PC-3 (cell line): ENCODE measurements around the gene RFC2. TPM values are rescaled to one million over a fixed set of nuclear protein-coding genes. Genes with fewer than 3 reads are reported as not detected.

Experiments used
- ATAC-seq: fragments of 200-7000 bp; cut with Tn5 transposase; 2 replicates; pipeline ENCODE4 v1.9.1; 2020; ENCODE audit warnings: mild to moderate bottlenecking, moderate library complexity
- BruUV-seq: library from RNA; stranded (reverse); fragments of 400-500 nt; replicated peaks from 2 replicates; lab custom pipeline; 2021; lab: Mats Ljungman, UMichigan
- CTCF ChIA-PET: fragments of 300-600 bp; sonication (Branson Sonifier 250); formaldehyde crosslinking; loops from one replicate; lab custom pipeline; 2022; ENCODE audit warnings: antibody characterized with exemption; lab: Charles Lee
- POLR2A ChIA-PET: fragments of 300-600 bp; sonication (Branson Sonifier 250); formaldehyde crosslinking; loops from one replicate; lab custom pipeline; 2022; ENCODE audit warnings: antibody characterized with exemption; ENCODE audit not compliant: unreplicated experiment; lab: Charles Lee
- DNase-seq: peaks from one replicate; pipeline ENCODE4 v3.0.0-alpha.2; 2015
- H2AFZ ChIP-seq: fragments of 300-600 bp; sonication (generic); 2 replicates; pipeline ENCODE4 v1.6.0; 2016; ENCODE audit warnings: antibody characterized with exemption, low read length
- H3F3A ChIP-seq: fragments of 300-600 bp; sonication (generic); one replicate; pipeline ENCODE4 v1.6.0; 2017; ENCODE audit warnings: antibody characterized with exemption, low read length, control low read depth, mild to moderate bottlenecking; ENCODE audit not compliant: unreplicated experiment
- H3K27ac ChIP-seq: fragments of 300-600 bp; sonication (generic); 2 replicates; pipeline ENCODE4 v1.5.1; 2016; ENCODE audit warnings: mild to moderate bottlenecking, low read length
- H3K27me3 ChIP-seq: fragments of 300-600 bp; sonication (generic); 2 replicates; pipeline ENCODE4 v1.6.1; 2016; ENCODE audit warnings: low read length, mixed read lengths
- H3K36me3 ChIP-seq: fragments of 300-600 bp; sonication (generic); 2 replicates; pipeline ENCODE4 v1.6.1; 2016; ENCODE audit warnings: low read depth, mixed run types, low read length, mixed read lengths
- H3K4me1 ChIP-seq: fragments of 300-600 bp; sonication (generic); 2 replicates; pipeline ENCODE4 v1.5.1; 2016; ENCODE audit warnings: low read length; ENCODE audit not compliant: insufficient read depth
- H3K4me2 ChIP-seq: fragments of 300-600 bp; sonication (generic); 2 replicates; pipeline ENCODE4 v1.6.0; 2016; ENCODE audit warnings: low read length
- H3K4me3 ChIP-seq: fragments of 300-600 bp; sonication (generic); 2 replicates; pipeline ENCODE4 v1.5.1; 2016; ENCODE audit warnings: mild to moderate bottlenecking, low read length, mixed read lengths
- H3K79me2 ChIP-seq: fragments of 300-600 bp; sonication (generic); 2 replicates; pipeline ENCODE4 v1.6.1; 2017; ENCODE audit warnings: low read length, mixed read lengths
- H3K9ac ChIP-seq: fragments of 300-600 bp; sonication (generic); 2 replicates; pipeline ENCODE4 v1.6.0; 2016; ENCODE audit warnings: mild to moderate bottlenecking, low read length
- H3K9me2 ChIP-seq: fragments of 300-600 bp; sonication (generic); replicated peaks from 2 replicates; pipeline ENCODE4 v1.6.1; 2016; ENCODE audit warnings: mixed run types, low read length, mixed read lengths
- H3K9me3 ChIP-seq: fragments of 300-600 bp; sonication (generic); 2 replicates; pipeline ENCODE4 v1.6.1; 2016; ENCODE audit warnings: low read length, mixed read lengths
- H4K20me1 ChIP-seq: fragments of 300-600 bp; sonication (generic); 2 replicates; pipeline ENCODE4 v1.6.1; 2016; ENCODE audit warnings: low read length, mixed read lengths
- CTCF ChIP-seq: fragments of 300-600 bp; sonication (generic); conservative IDR thresholded peaks from 2 replicates; pipeline ENCODE4 v1.5.1; 2017; ENCODE audit warnings: antibody characterized with exemption, low read depth, mild to moderate bottlenecking, low read length
- EZH2 ChIP-seq: fragments of 300-600 bp; sonication (generic); IDR thresholded peaks from one replicate; pipeline ENCODE4 v1.6.1; 2017; ENCODE audit warnings: antibody characterized with exemption, mild to moderate bottlenecking, low read length; ENCODE audit not compliant: unreplicated experiment
- EZH2phosphoT487 ChIP-seq: fragments of 300-600 bp; sonication (generic); IDR thresholded peaks from 2 replicates; pipeline ENCODE4 v1.6.1; 2018; ENCODE audit warnings: mild to moderate bottlenecking, antibody characterized with exemption, low read length, borderline replicate concordance
- intact Hi-C: fragments of 100-400 bp; cut with micrococcal nuclease; formaldehyde crosslinking; loops from 2 replicates; pipeline ENCODE4 v1.9.0; 2023
- total RNA-seq: library from RNA; depleted of rRNA; stranded (reverse); fragments of >200 nt; gene quantifications from 2 replicates; pipeline ENCODE4 v1.2.3, GENCODE V29; 2014

Gene RFC2
- total RNA-seq, 1 experiment from 2014 or later = 60.4 TPM

DNA sequence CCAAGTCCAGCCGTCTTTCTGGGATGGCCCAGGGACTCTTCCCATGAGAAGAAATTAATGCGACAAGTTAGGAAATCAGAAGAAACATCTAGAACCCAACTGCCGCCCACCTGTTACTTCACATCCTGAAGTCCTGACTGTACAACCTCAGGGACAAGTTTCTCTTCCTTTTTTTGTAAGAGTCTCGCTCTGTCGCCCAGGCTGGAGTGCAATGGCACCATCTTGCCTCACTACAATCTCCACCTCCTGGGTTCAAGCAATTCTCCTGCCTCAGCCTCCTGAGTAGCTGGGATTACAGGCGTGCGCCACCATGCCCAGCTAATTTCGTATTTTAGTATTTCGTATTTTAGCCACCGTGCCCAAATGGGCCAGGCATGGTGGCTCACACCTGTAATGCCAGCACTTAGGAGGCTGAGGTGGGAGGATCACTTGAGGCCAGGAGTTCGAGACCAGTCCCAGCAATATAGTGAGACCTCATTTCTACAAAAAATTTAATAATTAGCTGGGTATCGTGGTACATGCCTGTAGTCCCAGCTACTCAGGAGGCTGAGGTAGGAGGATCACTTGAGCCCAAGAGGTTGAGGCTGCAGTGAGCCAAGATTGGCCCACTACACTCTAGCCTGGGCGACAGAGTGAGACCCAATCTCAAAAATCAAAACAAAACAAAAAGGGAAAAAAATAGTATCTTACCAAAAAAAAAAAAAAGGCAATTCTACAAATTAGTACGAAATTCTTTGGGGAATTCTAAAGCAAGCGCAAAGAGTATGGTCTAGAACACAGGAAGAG, 23.6 kb downstream of the RFC2 start:
- H3K9me3 ChIP-seq = no peaks in the 10 kb centered on the region
- DNase-seq = no peak
- no peak overlapping the region for H2AFZ ChIP-seq
- no peaks in the 10 kb centered on the region for H3F3A ChIP-seq
- H3K27me3 ChIP-seq = no peaks in the 10 kb centered on the region
- no peaks in the 10 kb centered on the region for H3K79me2 ChIP-seq
- no peaks in the 10 kb centered on the region for H3K4me1 ChIP-seq
- POLR2A ChIA-PET = no interaction called here
- no peak overlapping the region for H3K4me3 ChIP-seq
- no TSS peak for BruUV-seq
- H3K9me2 ChIP-seq = no peaks in the 10 kb centered on the region
- H3K4me2 ChIP-seq = no peak overlapping the region
- ATAC-seq = no peak
- H3K9ac ChIP-seq = no peak overlapping the region
- intact Hi-C loops = no loop called here
- TF ChIP-seq CTCF = no peak
- TF ChIP-seq EZH2 = no peak
- TF ChIP-seq EZH2phosphoT487 = no peak
- H3K27ac ChIP-seq = no peak overlapping the region
- no peaks in the 10 kb centered on the region for H4K20me1 ChIP-seq
- H3K36me3 ChIP-seq = peaks cover 4% of the 10 kb centered on the region; the same call in 1 of the 2 replicates
- CTCF ChIA-PET = no interaction called here

DNA sequence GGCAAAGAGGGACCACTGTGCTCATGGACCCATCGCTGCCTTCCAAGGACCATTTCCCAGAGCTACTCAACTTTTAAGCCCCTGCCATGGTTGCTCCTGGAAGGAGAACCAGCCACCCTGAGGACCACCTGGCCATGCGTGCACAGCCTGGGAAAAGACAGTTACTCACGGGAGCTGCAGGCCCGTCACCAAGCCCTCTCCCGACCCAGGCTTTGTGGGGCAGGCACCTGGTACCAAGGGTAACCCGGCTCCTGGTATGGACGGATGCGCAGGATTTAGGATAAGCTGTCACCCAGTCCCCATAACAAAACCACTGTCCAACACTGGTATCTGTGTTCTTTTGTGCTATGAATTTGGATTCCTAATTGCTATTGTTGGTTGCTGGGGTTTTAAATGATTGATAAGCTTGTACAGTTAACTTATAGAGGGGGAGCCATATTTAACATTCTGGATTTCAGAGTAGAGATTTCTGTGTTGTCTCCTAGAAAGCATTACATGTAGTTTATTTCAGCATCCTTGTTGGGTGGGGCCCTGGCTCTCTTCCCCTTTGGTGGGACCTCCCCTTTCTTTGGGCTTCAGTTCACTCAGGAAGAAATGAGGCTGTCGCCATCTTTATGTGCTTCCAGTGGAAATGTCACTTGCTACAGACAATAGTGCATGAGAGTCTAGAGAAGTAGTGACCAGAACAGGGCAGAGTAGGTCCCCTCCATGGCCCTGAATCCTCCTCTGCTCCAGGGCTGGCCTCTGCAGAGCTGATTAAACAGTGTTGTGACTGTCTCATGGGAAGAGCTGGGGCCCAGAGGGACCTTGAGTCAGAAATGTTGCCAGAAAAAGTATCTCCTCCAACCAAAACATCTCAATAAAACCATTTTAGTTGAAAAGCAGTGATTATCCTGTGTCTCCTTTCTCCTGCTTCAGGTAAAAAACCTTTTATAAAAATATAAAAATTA, 25.0 kb downstream of the RFC2 start:
- BruUV-seq = no TSS peak
- DNase-seq (no peak), ATAC-seq (no peak)
- Histone ChIP-seq H3K36me3 (no peaks in the 10 kb centered on the region; the same call in 1 of the 2 replicates), H3K4me3 (no peak overlapping the region), H3K4me2 (no peak overlapping the region), H3K79me2 (no peaks in the 10 kb centered on the region), H3K9ac (no peak overlapping the region), H3F3A (no peaks in the 10 kb centered on the region), H4K20me1 (no peaks in the 10 kb centered on the region), H3K27me3 (no peaks in the 10 kb centered on the region), H3K9me2 (no peaks in the 10 kb centered on the region), H3K9me3 (no peaks in the 10 kb centered on the region), H3K27ac (no peak overlapping the region), H3K4me1 (no peaks in the 10 kb centered on the region), H2AFZ (no peak overlapping the region)
- intact Hi-C loops = no loop called here
- TF ChIP-seq CTCF (no peak), EZH2phosphoT487 (no peak), EZH2 (no peak)
- POLR2A ChIA-PET = no interaction called here
- CTCF ChIA-PET = interaction anchor here (0.5 kb wide), 2 partner anchors 19 to 162 kb away, joined by 5 to 12 read pairs; partner anchors contain the start of gene LAT2
